ENCODE results near the gene MIOX.
A peak's percentile ranks its signal among the peaks of the same experiment; 100 is the strongest.

MIOX gene

GRCh38 chr22:50490531-50491308, 4.1 kb downstream of the MIOX start:
- no peak for DNase-seq

- no peak for DNase-seq
These were observed 10.4 kb downstream of the MIOX start for GRCh38 chr22:50497093-50497492.

GRCh38 chr22:50498322-50498890, 11.7 kb downstream of the MIOX start:
- DNase-seq: peak; percentile 69 to 73

GRCh38 chr22:50500452-50500851, 13.8 kb downstream of the MIOX start:
- no peak for DNase-seq

GRCh38 chr22:50502096-50502495, 15.4 kb downstream of the MIOX start:
- no peak for DNase-seq

GRCh38 chr22:50502628-50503474, 16.2 kb downstream of the MIOX start:
- DNase-seq: no peak

GRCh38 chr22:50503475-50504145, 17.0 kb downstream of the MIOX start:
- peak in 1 of 2 donors; percentile 31 for DNase-seq

GRCh38 chr22:50504369-50505211, 17.9 kb downstream of the MIOX start:
- DNase-seq: no peak

GRCh38 chr22:50505276-50505775, 18.7 kb downstream of the MIOX start:
- DNase-seq: no peak

GRCh38 chr22:50505776-50506610, 19.3 kb downstream of the MIOX start:
- DNase-seq: no peak

GRCh38 chr22:50506611-50507420, 20.2 kb downstream of the MIOX start:
- no peak for DNase-seq

GRCh38 chr22:50507421-50507990, 20.8 kb downstream of the MIOX start, which contains the start of gene LMF2:
Gene LMF2 (minus strand): TSS chr22:50507702. CDS start chr22:50507675, 27 bp downstream.
- DNase-seq: peak; percentile 93 to 96

- peak; percentile 98 for DNase-seq
These were observed 21.6 kb downstream of the MIOX start, which contains the start of gene NCAPH2 for GRCh38 chr22:50507991-50508884. Gene NCAPH2 (plus strand): TSS chr22:50508224. CDS start chr22:50508338, 114 bp downstream.

- no peak for DNase-seq
These were observed 22.2 kb downstream of the MIOX start for GRCh38 chr22:50508897-50509296.

- DNase-seq: no peak
These were observed 26.5 kb downstream of the MIOX start for GRCh38 chr22:50513175-50513574.

- no peak for DNase-seq
These were observed 29.4 kb downstream of the MIOX start for GRCh38 chr22:50516068-50516467.

- DNase-seq: no peak
These were observed 30.2 kb downstream of the MIOX start for GRCh38 chr22:50516891-50517290.

All from stimulated activated CD4-positive, alpha-beta T cell treated with anti-CD3 and anti-CD28 coated beads, Interleukin-2, amount 100 ng/mL, for 24 hours (primary cell).